Pancreas (tissue), 10 donors: ENCODE data around the gene EFNB2. TPM values are rescaled to one million over a fixed set of nuclear protein-coding genes. Genes with fewer than 3 reads are reported as not detected.

Experiments used
- ATAC-seq, 4 donors: fragments of 200-7000 bp; cut with Tn5 transposase; one replicate each; pipeline versions ENCODE4 v1.8.0 to v1.9.1; 2020; ENCODE audit warnings: mild to moderate bottlenecking in 4 of 4, moderate library complexity in 4 of 4
- DNase-seq, 6 donors: peaks; one replicate each; pipeline ENCODE4 v3.0.0-alpha.2; 2020
- FAIRE-seq: peaks from 2 replicates; lab custom pipeline; 2012; peaks lifted over from hg19 to GRCh38; lab: Jason Lieb, UNC
- H3K27ac ChIP-seq, 4 donors: fragments of 200-600 bp; sonication (generic); 1 replicate in 3 of 4; 2 replicates in 1 of 4; pipeline versions ENCODE4 v1.5.0 to v1.8.0; 2020
- H3K27me3 ChIP-seq, 4 donors: fragments of 200-600 bp; one replicate each; pipeline ENCODE4 v1.8.0; 2021
- H3K36me3 ChIP-seq, 3 donors: fragments of 200-600 bp; sonication (generic) in 1 of 3; one replicate each; pipeline versions ENCODE4 v1.5.0 to v1.8.0; 2020 to 2021
- H3K4me1 ChIP-seq, 3 donors: fragments of 200-600 bp; one replicate each; pipeline ENCODE4 v1.8.0; 2021
- H3K4me3 ChIP-seq, 4 donors: fragments of 200-600 bp; sonication (generic) in 2 of 4; one replicate each; pipeline versions ENCODE4 v1.5.0 to v1.8.0; 2020 to 2021
- H3K9me3 ChIP-seq, 4 donors: fragments of 200-600 bp; one replicate each; pipeline ENCODE4 v1.8.0; 2021
- WGBS, 2 donors: extraction: QIAGEN DNeasy Blood & Tissue Kit; methylation state at CpG; one replicate each; pipeline ENCODE4 v1.1.7; 2013; 5-methylcytosine and 5-hydroxymethylcytosine counted together
- intact Hi-C, 3 donors: fragments of 100-400 bp; cut with DNase I; formaldehyde crosslinking; loops; one replicate each; pipeline versions ENCODE4 v1.11.1 to v1.14.2; 2022
- polyA plus RNA-seq, 2 donors: library from polyadenylated mRNA; stranded (reverse); fragments of 200-250 nt; gene quantifications; one replicate each; pipeline ENCODE4 v1.2.3, GENCODE V29; 2013
- total RNA-seq, 6 donors: library from RNA; stranded (reverse); fragmentation: NEBNext Ultra II Directional in 4 of 6; extraction: Animal tissue kit (Norgen Biotek cat#: 25700) in 4 of 6; gene quantifications; one replicate each; pipeline versions ENCODE4 v1.2.1 to v1.2.4, GENCODE V29; 2021 to 2023
- TF ChIP-seq, protein P1 (sequence below), 4 donors: fragments of 200-600 bp; sonication (generic) in 3 of 4; IDR thresholded peaks; one replicate each; pipeline versions ENCODE4 v1.5.0 to v1.8.0; 2021; ENCODE audit warnings: antibody characterized with exemption in 4 of 4
- donor health status: healthy with polysubstance abuse.
- donor health status: DM: no; HTN: no; CAD: no; lungs with moderate emphysema.
- donor health status: DM: no; HTN: no; CAD: no.
- donor health status: control.
- donor health status: control.
- donor health status: Bipolar disorder and iron deficiency.
- donor health status: DM: yes; HTN: yes; CAD: no.
- donor health status: DM: no; HTN: no; CAD: no.
- donor health status: DM: no; HTN: no; CAD: no.
- donor health status: DM: yes; HTN: yes; CAD: no.

The EFNB2 gene
- total and polyA plus RNA-seq, 8 donors, result 2.4 to 8.0 (median 3.0) TPM

DNA sequence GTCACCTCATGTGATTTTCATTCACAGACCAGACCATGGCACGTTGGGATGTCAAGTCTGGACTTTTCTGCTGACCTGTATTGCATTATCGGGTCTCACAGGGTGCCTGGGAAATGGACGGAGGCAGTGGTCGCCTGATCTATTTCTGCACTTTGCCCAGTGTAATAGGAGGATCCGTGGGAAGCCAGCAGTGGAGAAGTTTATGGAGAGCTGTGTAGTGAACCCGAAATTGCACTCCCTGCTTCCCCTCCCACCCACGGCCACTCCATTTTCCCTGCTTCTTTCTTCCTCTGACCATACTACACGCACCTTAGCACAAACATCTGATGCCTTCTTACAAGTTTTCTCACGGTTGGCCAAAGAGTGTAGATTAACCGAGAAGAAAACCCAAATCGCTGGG, 16.9 kb downstream of the EFNB2 start:
- no peaks in the 10 kb centered on the region for H3K27me3 ChIP-seq
- H3K9me3 ChIP-seq, result no peaks in the 10 kb centered on the region
- intact Hi-C loops, result no loop called here
- DNase-seq, result no peak
- no peak for FAIRE-seq
- no peaks in the 10 kb centered on the region for H3K4me1 ChIP-seq
- TF ChIP-seq, protein P1, sequence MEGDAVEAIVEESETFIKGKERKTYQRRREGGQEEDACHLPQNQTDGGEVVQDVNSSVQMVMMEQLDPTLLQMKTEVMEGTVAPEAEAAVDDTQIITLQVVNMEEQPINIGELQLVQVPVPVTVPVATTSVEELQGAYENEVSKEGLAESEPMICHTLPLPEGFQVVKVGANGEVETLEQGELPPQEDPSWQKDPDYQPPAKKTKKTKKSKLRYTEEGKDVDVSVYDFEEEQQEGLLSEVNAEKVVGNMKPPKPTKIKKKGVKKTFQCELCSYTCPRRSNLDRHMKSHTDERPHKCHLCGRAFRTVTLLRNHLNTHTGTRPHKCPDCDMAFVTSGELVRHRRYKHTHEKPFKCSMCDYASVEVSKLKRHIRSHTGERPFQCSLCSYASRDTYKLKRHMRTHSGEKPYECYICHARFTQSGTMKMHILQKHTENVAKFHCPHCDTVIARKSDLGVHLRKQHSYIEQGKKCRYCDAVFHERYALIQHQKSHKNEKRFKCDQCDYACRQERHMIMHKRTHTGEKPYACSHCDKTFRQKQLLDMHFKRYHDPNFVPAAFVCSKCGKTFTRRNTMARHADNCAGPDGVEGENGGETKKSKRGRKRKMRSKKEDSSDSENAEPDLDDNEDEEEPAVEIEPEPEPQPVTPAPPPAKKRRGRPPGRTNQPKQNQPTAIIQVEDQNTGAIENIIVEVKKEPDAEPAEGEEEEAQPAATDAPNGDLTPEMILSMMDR (IDR thresholded peaks at IDR 0.05), result no peak
- H3K36me3 ChIP-seq, result no peaks in the 10 kb centered on the region
- no peak overlapping the region for H3K27ac ChIP-seq
- WGBS, 2 donors, result 77 to 86% methylated on average over 11 of the region's 11 CpGs
- no peak overlapping the region for H3K4me3 ChIP-seq
- no peak for ATAC-seq

DNA sequence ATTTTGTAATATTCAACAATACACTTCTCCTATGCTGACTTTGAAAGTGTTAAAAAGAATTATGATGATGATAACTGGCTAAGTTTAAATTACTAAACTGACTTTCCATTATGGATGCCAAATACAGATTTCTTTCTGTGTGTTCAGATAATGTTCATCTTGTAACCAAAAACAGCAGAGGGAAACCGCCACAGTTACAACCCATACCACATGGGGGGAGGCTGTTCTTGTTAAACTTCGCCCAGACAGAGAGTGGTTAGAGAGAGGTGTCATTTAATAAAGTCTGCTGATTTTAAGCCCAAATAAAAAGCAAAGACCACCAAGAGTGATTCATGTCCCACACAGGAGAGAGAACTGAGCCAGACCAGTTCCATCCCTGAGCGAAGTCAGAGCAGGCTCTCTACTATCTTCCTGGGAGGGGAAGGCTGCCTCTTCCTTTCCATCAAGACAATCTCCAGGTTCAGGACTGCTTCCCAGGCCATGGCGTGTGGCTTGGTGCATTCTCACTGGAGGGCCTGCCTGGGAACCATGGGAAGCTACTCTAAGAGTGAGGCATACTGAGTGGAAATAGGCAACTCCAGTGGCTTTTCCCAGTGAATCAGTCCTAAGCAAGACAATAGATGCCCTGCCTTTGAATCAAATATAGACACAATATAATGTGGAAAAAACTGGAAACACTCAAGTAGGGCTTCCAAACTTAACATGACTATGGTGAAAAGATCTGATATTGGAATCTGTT, 18.2 kb downstream of the EFNB2 start:
- intact Hi-C loops, result no loop called here
- Histone ChIP-seq H3K4me3 (no peak overlapping the region), H3K4me1 (no peaks in the 10 kb centered on the region), H3K36me3 (no peaks in the 10 kb centered on the region), H3K9me3 (no peaks in the 10 kb centered on the region), H3K27me3 (no peaks in the 10 kb centered on the region), H3K27ac (no peak overlapping the region)
- DNase-seq, result no peak
- WGBS, 2 donors, result 84 to 94% methylated on average over 4 of the region's 4 CpGs
- TF ChIP-seq, protein P1 (IDR thresholded peaks at IDR 0.05), result no peak
- ATAC-seq, result no peak
- no peak for FAIRE-seq

DNA sequence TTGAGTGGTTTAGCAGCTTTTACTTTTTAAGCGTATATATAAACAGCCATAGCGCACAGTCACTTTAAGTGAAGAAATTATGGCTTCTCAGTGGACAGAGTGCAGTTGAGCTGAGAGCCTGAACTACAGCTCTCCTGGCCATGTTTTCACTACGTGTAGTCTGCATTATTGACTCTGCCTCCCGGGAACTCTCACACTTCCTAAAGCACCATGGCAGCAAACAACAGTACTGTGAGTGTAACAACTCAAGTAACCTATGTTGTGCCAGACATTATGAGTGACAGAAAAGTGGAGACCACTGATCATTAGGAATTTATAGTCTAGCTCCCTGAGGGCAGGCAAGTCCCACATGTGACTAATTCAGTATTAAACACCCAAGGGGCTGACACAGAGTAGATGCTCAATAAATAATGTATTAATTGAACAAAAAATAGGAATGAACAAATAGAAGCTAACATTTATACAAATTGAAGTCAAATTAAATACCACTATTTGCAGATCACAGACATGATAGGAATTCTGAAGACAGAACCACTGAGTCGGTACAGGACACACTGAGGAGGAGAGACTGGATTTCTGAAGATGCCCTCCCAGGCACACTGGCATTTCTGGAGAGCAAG, 19.7 kb downstream of the EFNB2 start:
- H3K27ac ChIP-seq, result no peak overlapping the region
- ATAC-seq (no peak), DNase-seq (no peak), FAIRE-seq (no peak)
- H3K27me3 ChIP-seq, result no peaks in the 10 kb centered on the region
- WGBS, 2 donors, result 80 to 83% methylated on average over 5 of the region's 5 CpGs
- no peak overlapping the region for H3K4me3 ChIP-seq
- H3K4me1 ChIP-seq, result no peaks in the 10 kb centered on the region
- TF ChIP-seq, protein P1 (IDR thresholded peaks at IDR 0.05), result no peak
- intact Hi-C loops, result no loop called here
- no peaks in the 10 kb centered on the region for H3K36me3 ChIP-seq
- H3K9me3 ChIP-seq, result no peaks in the 10 kb centered on the region

DNA sequence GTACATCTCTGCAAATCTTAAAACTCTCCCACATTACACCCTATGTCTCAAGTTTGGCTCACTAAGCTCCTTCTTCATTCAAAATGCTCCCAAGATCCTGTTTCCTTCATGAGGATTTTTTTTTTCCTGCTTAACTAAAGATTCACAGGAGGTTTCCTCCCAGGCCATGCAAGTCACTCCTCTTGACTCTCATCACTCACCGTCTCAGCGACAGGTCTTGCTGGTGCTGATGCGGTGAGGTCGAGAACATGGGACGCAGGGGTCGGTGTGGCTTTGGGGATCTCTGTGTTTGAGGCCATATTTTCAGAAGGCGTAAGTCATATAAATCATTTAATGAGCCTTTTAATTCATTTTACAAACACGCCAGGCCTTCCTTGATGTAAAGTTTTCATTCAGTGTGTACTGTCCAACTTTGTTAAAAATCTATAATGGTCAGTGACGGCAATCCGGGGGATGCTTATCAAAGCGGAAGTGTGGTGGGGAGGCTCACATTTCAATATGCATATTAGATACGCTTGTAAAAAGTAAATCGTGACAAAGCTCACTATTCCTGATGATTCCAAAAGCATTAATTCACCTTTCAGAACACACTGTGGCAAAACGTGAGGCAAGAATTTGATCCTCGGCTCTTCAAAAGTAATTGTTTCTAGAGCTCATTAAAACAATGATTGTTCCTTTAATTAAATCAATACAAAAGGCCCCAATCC, 20.4 kb downstream of the EFNB2 start:
- H3K27me3 ChIP-seq, result no peaks in the 10 kb centered on the region
- FAIRE-seq (no peak), ATAC-seq (no peak), DNase-seq (no peak)
- no peaks in the 10 kb centered on the region for H3K4me1 ChIP-seq
- TF ChIP-seq, protein P1 (IDR thresholded peaks at IDR 0.05), result no peak
- H3K27ac ChIP-seq, result no peak overlapping the region
- H3K4me3 ChIP-seq, result no peak overlapping the region
- WGBS, 2 donors, result 80 to 84% methylated on average over 15 of the region's 15 CpGs
- intact Hi-C loops, result no loop called here
- H3K9me3 ChIP-seq, result no peaks in the 10 kb centered on the region
- no peaks in the 10 kb centered on the region for H3K36me3 ChIP-seq
